Measurements from ENCODE around the gene EXOC6.
A peak's percentile ranks its signal among the peaks of the same experiment; 100 is the strongest.

EXOC6 gene

GRCh38 chr10:93068411-93069244, 220.3 kb downstream of the EXOC6 start:
- DNase-seq, result peak; percentile 4

GRCh38 chr10:93069245-93069561, 220.9 kb downstream of the EXOC6 start:
- no peak for DNase-seq

- DNase-seq, result no peak
Observed at GRCh38 chr10:93070378-93071176, 222.3 kb downstream of the EXOC6 start.

GRCh38 chr10:93071177-93071472, 222.8 kb downstream of the EXOC6 start:
- DNase-seq, result no peak

GRCh38 chr10:93071674-93072224, 223.4 kb downstream of the EXOC6 start:
- no peak for DNase-seq

GRCh38 chr10:93072225-93072712, 223.9 kb downstream of the EXOC6 start:
- DNase-seq, result no peak

- no peak for DNase-seq
Observed at GRCh38 chr10:93072713-93073538, 224.6 kb downstream of the EXOC6 start.

GRCh38 chr10:93073539-93074146, 225.3 kb downstream of the EXOC6 start, which contains the start of gene CYP26A1:
Gene CYP26A1, plus strand, starts transcription at chr10:93073893. Its CDS starts 42 bp downstream, at chr10:93073935.
- DNase-seq, result no peak

GRCh38 chr10:93074147-93074596, 225.9 kb downstream of the EXOC6 start:
- DNase-seq, result no peak

- no peak for DNase-seq
Observed at GRCh38 chr10:93074597-93075368, 226.5 kb downstream of the EXOC6 start.

- DNase-seq, result no peak
Observed at GRCh38 chr10:93075369-93076221, 227.3 kb downstream of the EXOC6 start.

- DNase-seq, result no peak
Observed at GRCh38 chr10:93076871-93077270, 228.6 kb downstream of the EXOC6 start.

GRCh38 chr10:93077860-93078337, 229.6 kb downstream of the EXOC6 start:
- no peak for DNase-seq

- DNase-seq, result no peak
Observed at GRCh38 chr10:93079663-93080349, 231.5 kb downstream of the EXOC6 start.

- DNase-seq, result peak; percentile 3
Observed at GRCh38 chr10:93080350-93081046, 232.2 kb downstream of the EXOC6 start.

GRCh38 chr10:93081318-93081717, 233.0 kb downstream of the EXOC6 start:
- DNase-seq, result no peak

- DNase-seq, result no peak
Observed at GRCh38 chr10:93081834-93082233, 233.5 kb downstream of the EXOC6 start.

GRCh38 chr10:93083743-93084539, 235.6 kb downstream of the EXOC6 start:
- no peak for DNase-seq
